Neuronal stem cell (in vitro differentiated cells): ENCODE data around the gene WNT4.

ENCODE experiments used
- DNase-seq: peaks from one replicate; pipeline ENCODE4 v3.0.0-alpha.2; 2013; ENCODE audit warnings: low spot score
- H2AFZ ChIP-seq: one replicate; pipeline ENCODE4 v1.6.1; 2013; ENCODE audit warnings: mild to moderate bottlenecking, low read length, inconsistent platforms
- H2AK5ac ChIP-seq: 2 replicates; pipeline ENCODE4 v1.6.1; 2013; ENCODE audit warnings: low read depth, mild to moderate bottlenecking, inconsistent platforms, low read length, moderate library complexity, mixed read lengths
- H2BK120ac ChIP-seq: 2 replicates; pipeline ENCODE4 v1.6.1; 2013; ENCODE audit warnings: low read depth, mild to moderate bottlenecking, inconsistent platforms, low read length, moderate library complexity, mixed read lengths
- H2BK12ac ChIP-seq: one replicate; pipeline ENCODE4 v1.6.1; 2013; ENCODE audit warnings: low read length, inconsistent platforms
- H2BK15ac ChIP-seq: 2 replicates; pipeline ENCODE4 v1.6.1; 2013; ENCODE audit warnings: mild to moderate bottlenecking, low read length, inconsistent platforms, mixed read lengths
- H2BK5ac ChIP-seq: one replicate; pipeline ENCODE4 v1.6.1; 2013; ENCODE audit warnings: inconsistent platforms, mild to moderate bottlenecking, low read length, moderate library complexity
- H3K14ac ChIP-seq: one replicate; pipeline ENCODE4 v1.6.1; 2013; ENCODE audit warnings: low read length, inconsistent platforms
- H3K18ac ChIP-seq: 2 replicates; pipeline ENCODE4 v1.6.1; 2013; ENCODE audit warnings: low read length, inconsistent platforms
- H3K23ac ChIP-seq: 2 replicates; pipeline ENCODE4 v1.6.1; 2013; ENCODE audit warnings: low read depth, mild to moderate bottlenecking, mixed read lengths, low read length, inconsistent platforms; ENCODE audit not compliant: poor library complexity
- H3K27ac ChIP-seq: replicated peaks from 3 replicates; pipeline ENCODE4 v1.5.1; 2013; ENCODE audit warnings: low read length, inconsistent platforms
- H3K27me3 ChIP-seq, 3 experiments: 2 replicates each; pipeline ENCODE4 v1.6.1; 2013; ENCODE audit warnings: low read length in 3 of 3, mild to moderate bottlenecking in 2 of 3, inconsistent platforms in 1 of 3, low read depth in 1 of 3, mixed read lengths in 1 of 3, moderate library complexity in 1 of 3; ENCODE audit not compliant: control insufficient read depth in 3 of 3, insufficient read depth in 3 of 3
- H3K36me3 ChIP-seq, 2 donors: replicated peaks in 1 of 2; 2 replicates each; pipeline ENCODE4 v1.6.1; 2013; ENCODE audit warnings: low read length in 2 of 2; ENCODE audit not compliant: control insufficient read depth in 2 of 2, insufficient read depth in 2 of 2
- H3K4ac ChIP-seq: 2 replicates; pipeline ENCODE4 v1.6.1; 2013; ENCODE audit warnings: inconsistent platforms, mild to moderate bottlenecking, low read length, moderate library complexity
- H3K4me1 ChIP-seq, 2 donors: 1 replicate in 1 of 2; 2 replicates in 1 of 2; pipeline ENCODE4 v1.6.1; 2013; ENCODE audit warnings: low read length in 2 of 2, low read depth in 1 of 2; ENCODE audit not compliant: control insufficient read depth in 2 of 2, insufficient read depth in 1 of 2
- H3K4me2 ChIP-seq: one replicate; pipeline ENCODE4 v1.6.1; 2013; ENCODE audit warnings: mild to moderate bottlenecking, low read length, inconsistent platforms; ENCODE audit not compliant: insufficient read depth, poor library complexity, severe bottlenecking
- H3K4me3 ChIP-seq, 2 donors: 2 replicates each; pipeline ENCODE4 v1.5.1; 2013; ENCODE audit warnings: low read length in 2 of 2, mild to moderate bottlenecking in 2 of 2, inconsistent platforms in 1 of 2, moderate library complexity in 1 of 2
- H3K79me1 ChIP-seq: one replicate; pipeline ENCODE4 v1.6.1; 2013; ENCODE audit warnings: low read depth, mild to moderate bottlenecking, inconsistent platforms, low read length, moderate library complexity
- H3K9ac ChIP-seq: one replicate; pipeline ENCODE4 v1.6.1; 2013; ENCODE audit warnings: mild to moderate bottlenecking, low read depth, low read length, inconsistent platforms; ENCODE audit not compliant: poor library complexity
- H3K9me3 ChIP-seq, 2 donors: replicated peaks in 1 of 2; 2 replicates each; pipeline versions ENCODE3 to v1.6.1; 2013; ENCODE audit warnings: low read length in 2 of 2, mild to moderate bottlenecking in 2 of 2, inconsistent platforms in 1 of 2, low read depth in 1 of 2, mixed read lengths in 1 of 2, moderate library complexity in 1 of 2; ENCODE audit not compliant: control insufficient read depth in 2 of 2, insufficient read depth in 1 of 2
- H4K8ac ChIP-seq: one replicate; pipeline ENCODE4 v1.6.1; 2013; ENCODE audit warnings: low read depth, mild to moderate bottlenecking, inconsistent platforms, low read length, moderate library complexity
- H4K91ac ChIP-seq: one replicate; pipeline ENCODE4 v1.6.1; 2013; ENCODE audit warnings: low read length, low read depth, mild to moderate bottlenecking, inconsistent platforms; ENCODE audit not compliant: poor library complexity
- WGBS, 2 donors: extraction: QIAGEN DNeasy Blood & Tissue Kit; methylation state at CpG; one replicate each; pipeline ENCODE4 v1.1.7; 2013; ENCODE audit warnings: missing lambda C conversion rate in 2 of 2, mixed read lengths in 1 of 2; ENCODE audit not compliant: insufficient read length in 2 of 2, insufficient replicate concordance in 1 of 2; ENCODE audit errors: extremely low coverage in 2 of 2; 5-methylcytosine and 5-hydroxymethylcytosine counted together

The WNT4 gene

DNA sequence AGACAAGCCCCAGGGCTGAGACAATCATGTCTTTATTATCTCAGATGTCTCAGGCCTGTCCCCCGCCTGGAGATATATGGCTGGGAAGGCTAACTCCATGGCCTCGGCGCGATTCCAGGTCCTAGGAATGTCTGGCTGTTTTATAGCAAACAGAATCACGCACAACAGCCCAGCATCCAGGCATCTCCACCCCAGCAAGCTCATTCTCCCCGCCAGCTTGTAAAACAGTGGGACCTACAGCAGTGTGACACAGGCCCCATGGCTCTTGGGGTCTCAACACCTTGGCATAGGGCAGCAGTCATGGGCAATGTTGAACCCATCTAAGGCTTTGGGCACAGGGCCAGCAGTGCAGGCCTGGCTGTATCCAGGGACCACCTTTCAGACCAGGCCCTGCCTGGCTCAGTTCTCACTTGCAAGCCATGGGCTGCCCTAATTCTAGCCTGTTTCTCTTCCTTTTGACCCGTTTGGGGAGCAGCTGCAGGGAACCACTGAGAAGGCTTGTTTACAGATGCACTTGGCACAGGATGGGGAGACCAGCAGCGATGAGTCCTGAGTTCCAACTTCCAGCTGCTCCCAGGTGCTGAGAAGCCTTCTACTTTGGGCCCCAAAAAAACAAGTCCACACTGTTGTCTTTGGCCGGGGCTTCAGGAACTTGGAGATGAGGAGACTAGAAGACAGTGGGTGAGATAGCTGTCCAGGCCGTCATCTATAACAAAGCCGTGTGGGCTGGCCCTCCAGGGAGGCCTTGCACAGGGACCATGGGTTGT is 34.4 kb downstream of the WNT4 start:
- H3K27me3 ChIP-seq = no peaks in the 10 kb centered on the region
- no peak overlapping the region for H3K4ac ChIP-seq
- H2AK5ac ChIP-seq = no peak overlapping the region
- H3K4me2 ChIP-seq = no peak overlapping the region
- H3K4me1 ChIP-seq = no peaks in the 10 kb centered on the region
- no peak overlapping the region for H3K27ac ChIP-seq
- peaks cover 4 to 55% of the 10 kb centered on the region in 2 donors for H3K36me3 ChIP-seq
- no peak overlapping the region for H3K9ac ChIP-seq
- no peak overlapping the region for H3K4me3 ChIP-seq
- no peak for DNase-seq
- peak overlapping the region; percentile 16 for H3K23ac ChIP-seq
- no peak overlapping the region for H4K8ac ChIP-seq
- no CpG with 5 or more reads among the region's 11 CpGs for whole genome bisulfite sequencing, 2 donors
- H2BK5ac ChIP-seq = no peak overlapping the region
- no peak overlapping the region for H3K14ac ChIP-seq
- no peak overlapping the region for H2BK15ac ChIP-seq
- no peak overlapping the region for H2AFZ ChIP-seq
- no peak overlapping the region for H4K91ac ChIP-seq
- H2BK120ac ChIP-seq = no peak overlapping the region
- no peaks in the 10 kb centered on the region for H3K79me1 ChIP-seq
- no peaks in the 10 kb centered on the region for H3K9me3 ChIP-seq
- no peak overlapping the region for H2BK12ac ChIP-seq
- no peak overlapping the region for H3K18ac ChIP-seq

DNA sequence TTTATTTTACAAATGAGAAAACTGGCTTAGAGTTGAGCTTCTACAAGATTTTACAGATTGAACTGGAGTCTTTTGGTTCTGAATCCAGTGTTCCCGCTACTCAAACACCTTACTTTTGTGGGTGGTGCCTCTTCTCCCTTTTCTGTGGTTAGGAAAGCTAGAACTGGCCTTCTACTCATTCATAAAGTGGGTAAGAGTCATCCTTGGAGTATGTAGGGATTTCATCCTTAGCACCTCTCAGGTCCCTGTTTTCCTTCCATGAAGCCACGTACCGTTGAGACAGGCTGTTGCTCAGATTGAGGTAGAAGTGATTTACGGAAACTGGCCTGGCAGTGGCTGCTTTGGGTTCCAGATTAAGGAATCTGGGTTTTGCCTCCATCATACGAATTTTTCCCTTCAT is 35.8 kb downstream of the WNT4 start:
- Histone ChIP-seq H3K36me3 (peaks cover 2 to 45% of the 10 kb centered on the region in 2 donors), H3K9me3 (no peaks in the 10 kb centered on the region), H3K79me1 (no peaks in the 10 kb centered on the region), H3K27me3 (no peaks in the 10 kb centered on the region), H2BK5ac (no peak overlapping the region), H3K18ac (no peak overlapping the region), H2BK12ac (no peak overlapping the region), H3K4ac (no peak overlapping the region), H4K8ac (no peak overlapping the region), H3K9ac (no peak overlapping the region), H4K91ac (no peak overlapping the region), H3K4me3 (no peak overlapping the region), H3K14ac (no peak overlapping the region), H3K27ac (no peak overlapping the region), H3K23ac (no peak overlapping the region), H3K4me1 (no peaks in the 10 kb centered on the region), H2BK15ac (no peak overlapping the region), H3K4me2 (no peak overlapping the region), H2BK120ac (no peak overlapping the region), H2AFZ (no peak overlapping the region), H2AK5ac (no peak overlapping the region)
- no CpG with 5 or more reads among the region's 5 CpGs for WGBS, 2 donors
- DNase-seq = no peak

DNA sequence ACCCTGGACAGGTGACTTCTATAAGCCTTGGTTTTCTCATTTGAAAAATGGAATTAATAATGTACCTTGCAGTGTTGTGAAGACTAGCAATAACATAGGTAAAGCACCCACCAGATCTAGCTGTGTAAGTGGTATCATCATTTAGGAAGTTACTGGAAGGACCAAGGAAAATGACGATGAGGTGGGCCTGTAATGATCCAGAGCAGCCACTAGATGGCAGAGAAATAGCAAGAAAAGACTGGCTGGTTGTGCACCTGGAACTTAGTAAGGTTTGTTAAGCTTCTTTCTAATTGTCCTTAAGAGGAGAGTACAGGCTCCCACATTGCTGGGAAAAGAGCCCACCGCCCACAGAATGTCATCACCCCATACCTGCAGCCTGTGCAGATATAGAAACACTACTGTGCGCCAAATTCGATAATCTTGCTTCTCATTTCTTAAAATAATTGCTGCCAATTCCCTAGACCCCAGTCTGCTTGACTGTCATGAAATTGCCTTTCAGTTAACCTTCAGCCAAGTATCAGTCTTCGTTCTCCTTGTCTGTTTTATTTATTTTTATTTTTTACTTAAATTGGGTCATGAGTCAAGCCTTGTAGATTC is 37.2 kb downstream of the WNT4 start:
- H2AK5ac ChIP-seq = no peak overlapping the region
- no peak overlapping the region for H3K4me2 ChIP-seq
- no peak overlapping the region for H2BK5ac ChIP-seq
- no peak overlapping the region for H3K4me3 ChIP-seq
- peak; percentile 26 for DNase-seq
- no peak overlapping the region for H2BK15ac ChIP-seq
- no peak overlapping the region for H3K4ac ChIP-seq
- no peak overlapping the region for H3K27ac ChIP-seq
- H2BK12ac ChIP-seq = no peak overlapping the region
- H4K91ac ChIP-seq = no peak overlapping the region
- H2BK120ac ChIP-seq = no peak overlapping the region
- H2AFZ ChIP-seq = no peak overlapping the region
- H4K8ac ChIP-seq = no peak overlapping the region
- no peaks in the 10 kb centered on the region for H3K27me3 ChIP-seq
- H3K14ac ChIP-seq = no peak overlapping the region
- no CpG with 5 or more reads among the region's 5 CpGs for WGBS, 2 donors
- H3K18ac ChIP-seq = no peak overlapping the region
- H3K23ac ChIP-seq = no peak overlapping the region
- H3K9ac ChIP-seq = no peak overlapping the region
- no peaks in the 10 kb centered on the region for H3K79me1 ChIP-seq
- peaks cover 0 to 42% of the 10 kb centered on the region in 2 donors for H3K36me3 ChIP-seq
- H3K4me1 ChIP-seq = no peaks in the 10 kb centered on the region
- H3K9me3 ChIP-seq = no peaks in the 10 kb centered on the region

DNA sequence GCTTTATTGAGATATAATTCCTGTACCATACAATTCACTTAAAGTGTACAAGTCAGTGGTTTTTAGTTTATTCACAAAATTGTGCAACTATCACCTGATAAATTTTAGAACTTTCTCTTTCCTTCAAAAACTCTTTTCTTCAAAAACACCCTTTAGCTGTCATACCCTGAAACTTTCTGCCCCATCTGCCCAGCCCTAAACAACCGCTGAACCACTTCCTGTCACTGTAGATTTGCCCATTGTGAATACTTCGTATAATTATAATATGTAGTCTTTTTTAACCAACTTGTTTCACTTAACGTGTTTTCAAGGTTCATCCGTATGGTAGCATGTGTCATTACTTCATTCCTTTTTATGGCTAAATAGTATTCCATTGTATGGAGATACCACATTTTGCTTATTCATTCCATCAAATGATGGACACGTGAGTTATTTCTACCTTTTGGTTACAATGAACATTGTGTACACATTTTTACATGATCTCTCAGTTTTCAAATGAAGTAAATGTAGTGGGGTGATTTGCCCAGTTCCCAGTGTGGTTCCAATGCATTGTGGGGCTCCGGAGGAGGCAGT is 37.9 kb downstream of the WNT4 start:
- Histone ChIP-seq H3K36me3 (peaks cover 0 to 50% of the 10 kb centered on the region in 2 donors), H4K91ac (no peak overlapping the region), H2BK15ac (no peak overlapping the region), H3K18ac (no peak overlapping the region), H3K23ac (no peak overlapping the region), H3K9ac (no peak overlapping the region), H3K4ac (no peak overlapping the region), H3K4me3 (no peak overlapping the region), H3K9me3 (no peaks in the 10 kb centered on the region), H3K14ac (no peak overlapping the region), H2AK5ac (no peak overlapping the region), H3K4me1 (no peaks in the 10 kb centered on the region), H3K27me3 (no peaks in the 10 kb centered on the region), H3K27ac (no peak overlapping the region), H4K8ac (no peak overlapping the region), H2BK5ac (no peak overlapping the region), H2BK12ac (no peak overlapping the region), H2AFZ (no peak overlapping the region), H3K79me1 (no peaks in the 10 kb centered on the region), H3K4me2 (no peak overlapping the region), H2BK120ac (no peak overlapping the region)
- no CpG with 5 or more reads among the region's 6 CpGs for WGBS, 2 donors
- no peak for DNase-seq
